Epithelial cell of esophagus (primary cell): ENCODE measurements around the gene GOLGA8B.

ENCODE experiments used
- DNase-seq: peaks from one replicate; pipeline ENCODE4 v3.0.0; 2010; ENCODE audit warnings: low read depth
- H3K4me3 ChIP-seq: 2 replicates; pipeline ENCODE4 v1.5.1; 2011; ENCODE audit warnings: mild to moderate bottlenecking, low read length, control low read depth
- TF ChIP-seq, protein P1 (sequence below): IDR thresholded peaks from 2 replicates; pipeline ENCODE4 v1.5.1; 2011; ENCODE audit warnings: low read depth, mild to moderate bottlenecking, low read length, control low read depth, inconsistent platforms; ENCODE audit not compliant: insufficient read depth; ENCODE audit errors: missing control alignments

The GOLGA8B gene

DNA sequence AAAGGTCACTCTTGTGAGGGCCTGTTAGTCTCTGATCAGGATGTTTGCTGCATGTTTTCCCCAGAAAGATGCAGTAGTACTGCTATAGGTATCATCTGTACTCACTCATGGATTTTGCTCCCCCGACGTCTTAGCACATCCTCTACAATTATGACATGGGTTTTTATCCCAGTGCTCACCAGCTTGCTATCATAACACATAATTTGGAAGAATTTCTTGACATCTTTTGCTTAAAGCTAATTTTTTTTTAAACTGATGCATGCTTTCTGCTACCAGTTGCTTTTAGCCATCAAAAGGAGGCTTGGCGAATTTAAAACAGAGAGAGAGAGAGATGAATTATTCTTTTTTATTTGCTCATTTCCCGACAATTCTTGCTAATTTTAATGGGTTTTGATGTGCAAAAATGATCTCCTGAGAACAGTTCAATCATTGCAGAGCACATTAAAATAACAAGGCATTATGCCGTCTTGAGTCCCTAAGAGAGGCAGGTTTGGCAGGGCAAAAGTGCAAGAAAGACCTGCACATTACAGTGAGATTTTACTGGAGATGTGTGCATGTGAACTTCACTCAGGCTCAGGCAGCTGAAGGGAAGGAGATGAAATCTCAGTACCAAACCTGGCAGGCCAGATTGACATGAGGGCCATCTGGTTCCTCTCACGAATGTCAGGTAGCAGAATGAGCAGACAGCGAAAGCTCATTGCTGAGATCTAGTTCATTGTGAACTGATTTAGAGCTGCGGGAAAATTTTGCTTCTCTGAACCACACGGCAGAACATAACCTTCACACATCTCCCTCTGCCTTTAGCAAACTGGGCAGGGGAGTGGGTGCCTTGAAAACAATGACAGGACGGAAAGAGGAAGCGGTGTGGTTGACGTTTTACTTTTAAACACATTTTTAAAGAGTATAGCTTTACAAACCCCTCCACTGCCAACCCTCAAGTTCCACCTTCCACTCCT is 25.9 kb upstream of the GOLGA8B start:
- no peak overlapping the region for H3K4me3 ChIP-seq
- no peak for DNase-seq
- TF ChIP-seq, protein P1, sequence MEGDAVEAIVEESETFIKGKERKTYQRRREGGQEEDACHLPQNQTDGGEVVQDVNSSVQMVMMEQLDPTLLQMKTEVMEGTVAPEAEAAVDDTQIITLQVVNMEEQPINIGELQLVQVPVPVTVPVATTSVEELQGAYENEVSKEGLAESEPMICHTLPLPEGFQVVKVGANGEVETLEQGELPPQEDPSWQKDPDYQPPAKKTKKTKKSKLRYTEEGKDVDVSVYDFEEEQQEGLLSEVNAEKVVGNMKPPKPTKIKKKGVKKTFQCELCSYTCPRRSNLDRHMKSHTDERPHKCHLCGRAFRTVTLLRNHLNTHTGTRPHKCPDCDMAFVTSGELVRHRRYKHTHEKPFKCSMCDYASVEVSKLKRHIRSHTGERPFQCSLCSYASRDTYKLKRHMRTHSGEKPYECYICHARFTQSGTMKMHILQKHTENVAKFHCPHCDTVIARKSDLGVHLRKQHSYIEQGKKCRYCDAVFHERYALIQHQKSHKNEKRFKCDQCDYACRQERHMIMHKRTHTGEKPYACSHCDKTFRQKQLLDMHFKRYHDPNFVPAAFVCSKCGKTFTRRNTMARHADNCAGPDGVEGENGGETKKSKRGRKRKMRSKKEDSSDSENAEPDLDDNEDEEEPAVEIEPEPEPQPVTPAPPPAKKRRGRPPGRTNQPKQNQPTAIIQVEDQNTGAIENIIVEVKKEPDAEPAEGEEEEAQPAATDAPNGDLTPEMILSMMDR: no peak

DNA sequence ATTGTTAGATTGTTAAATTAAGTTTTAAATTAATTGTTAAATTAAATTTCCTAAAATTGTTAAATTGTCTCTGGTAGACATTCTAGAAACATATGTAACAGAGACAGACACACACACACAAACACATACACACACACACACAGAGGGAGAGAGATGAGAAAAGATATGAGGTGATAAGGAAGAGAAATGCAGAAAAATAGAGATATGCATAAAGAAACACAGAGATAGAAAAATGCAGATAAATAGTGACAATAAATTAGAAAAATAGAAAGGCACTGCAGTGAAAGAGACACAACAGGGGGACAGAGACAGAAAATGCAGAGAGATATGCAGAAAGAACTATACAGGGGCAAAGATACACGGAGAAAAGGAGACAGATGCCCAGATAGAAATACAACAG is 25.1 kb upstream of the GOLGA8B start:
- TF ChIP-seq, protein P1: no peak
- H3K4me3 ChIP-seq: no peak overlapping the region
- no peak for DNase-seq

DNA sequence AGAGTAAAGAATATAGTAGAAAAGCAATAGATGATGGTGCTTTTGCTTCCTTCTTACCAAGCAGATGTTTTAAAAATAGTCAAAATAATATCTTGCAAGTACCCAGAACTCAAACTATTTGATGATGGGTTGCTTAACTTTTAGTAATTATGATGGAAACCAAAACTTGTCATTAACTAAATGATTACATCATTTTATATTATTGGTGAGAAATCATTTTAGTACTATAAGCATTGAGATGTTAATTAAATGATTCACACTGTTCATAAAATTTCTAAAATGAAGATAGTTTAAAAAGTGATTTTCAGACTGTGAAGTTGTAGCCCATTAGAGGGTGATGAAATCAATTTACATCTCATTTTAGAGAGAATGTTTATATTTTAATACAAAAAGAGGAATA is 24.4 kb upstream of the GOLGA8B start:
- TF ChIP-seq, protein P1: no peak
- DNase-seq: no peak
- H3K4me3 ChIP-seq: no peak overlapping the region

DNA sequence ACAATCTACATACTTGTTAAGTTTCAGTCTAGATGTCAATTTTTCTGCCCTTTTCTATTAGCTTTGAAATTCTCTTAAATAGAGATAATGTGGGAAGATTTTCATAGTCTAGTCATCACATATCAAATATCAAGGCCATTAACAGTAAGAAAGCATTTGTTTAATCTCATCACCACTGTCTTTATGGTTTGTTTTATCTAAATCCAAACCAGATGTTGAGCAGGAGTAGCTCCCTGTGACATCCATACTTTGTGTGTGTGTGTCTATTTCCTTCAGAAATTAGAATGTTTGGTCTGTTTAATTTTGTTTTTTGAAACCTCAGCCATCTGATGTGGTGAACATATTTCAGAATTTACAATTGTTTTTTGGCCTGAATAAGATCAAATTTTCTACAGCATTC is 23.1 kb upstream of the GOLGA8B start:
- no peak overlapping the region for H3K4me3 ChIP-seq
- no peak for DNase-seq
- TF ChIP-seq, protein P1: no peak

DNA sequence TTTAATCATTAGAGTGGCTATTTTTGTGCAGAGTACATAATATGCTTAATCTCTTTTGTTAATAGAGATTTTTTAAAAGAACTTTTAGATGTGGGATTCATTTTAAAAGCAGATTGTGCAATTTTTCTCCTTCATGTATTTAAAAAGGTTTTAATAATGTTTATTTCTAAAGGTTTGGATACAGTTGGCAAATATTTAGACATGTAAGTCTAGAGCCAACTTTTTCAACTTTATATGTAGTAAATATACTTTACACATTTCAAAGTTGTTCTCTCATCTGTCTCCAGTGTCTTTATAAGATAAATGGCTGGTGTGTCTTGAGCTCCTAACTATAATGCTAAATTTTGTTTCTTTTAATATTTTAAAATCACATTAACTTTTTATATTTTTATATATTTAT is 22.7 kb upstream of the GOLGA8B start:
- TF ChIP-seq, protein P1: no peak

DNA sequence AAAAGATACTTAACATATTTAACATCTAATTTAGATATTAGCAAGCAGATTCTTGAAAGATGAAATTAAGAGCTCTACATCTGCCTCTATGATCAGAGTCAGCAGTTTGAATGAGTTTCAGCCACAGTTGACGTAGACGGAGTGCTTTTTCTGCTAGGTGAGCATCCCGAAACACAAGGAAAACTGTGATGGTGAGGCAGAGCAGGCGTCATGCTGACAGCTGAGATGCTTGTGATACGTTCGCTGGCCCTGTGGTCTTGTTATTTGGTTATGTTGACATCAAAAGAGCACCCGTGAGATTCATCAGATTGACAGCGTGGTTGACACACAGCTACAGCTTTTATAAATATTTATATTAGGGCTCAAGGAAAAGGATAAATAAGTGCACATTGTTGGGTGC is 19.6 kb upstream of the GOLGA8B start:
- peak; percentile 11 for DNase-seq
- no peak overlapping the region for H3K4me3 ChIP-seq
- TF ChIP-seq, protein P1: no peak

More for the DNA sequence above, 22.7 kb upstream of the GOLGA8B start:
- DNase-seq: no peak
- no peak overlapping the region for H3K4me3 ChIP-seq

DNA sequence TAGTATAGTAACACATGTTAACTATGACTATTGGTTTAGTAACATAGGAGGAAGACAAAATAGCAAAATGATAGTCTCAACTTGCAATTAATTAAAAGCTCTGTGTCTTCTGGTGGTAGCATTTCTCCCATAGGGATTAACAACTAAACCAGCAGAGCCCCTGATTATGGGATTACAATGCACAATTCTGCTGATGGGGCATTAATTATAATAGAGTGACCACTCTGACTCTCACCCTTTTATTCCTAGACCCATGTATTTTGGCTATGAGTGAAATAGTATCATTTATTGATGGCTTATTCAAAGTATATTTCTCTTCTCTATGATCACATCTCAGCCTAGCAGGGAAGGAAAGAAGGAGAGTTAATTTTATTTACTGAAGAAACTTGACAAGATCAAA is 17.5 kb upstream of the GOLGA8B start:
- no peak for DNase-seq
- TF ChIP-seq, protein P1: no peak
- no peak overlapping the region for H3K4me3 ChIP-seq
